K562 (cell line): ENCODE measurements around the gene RASGRP4. TPM values are rescaled to one million over a fixed set of nuclear protein-coding genes. Genes with fewer than 3 reads are reported as not detected.

Experiments used
- FOS ChIP-seq: IDR thresholded peaks from 3 replicates; pipeline ENCODE4 v1.6.1; 2011; ENCODE audit not compliant: insufficient read length; ENCODE audit errors: extremely low read depth
- MAFF ChIP-seq: IDR thresholded peaks from 2 replicates; pipeline ENCODE4 v1.6.1; 2012; ENCODE audit warnings: low read length, improper control_type of control experiment
- SPI1 ChIP-seq: IDR thresholded peaks from 2 replicates; pipeline ENCODE4 v1.6.1; 2011; ENCODE audit warnings: low read depth, low read length, control low read depth, borderline replicate concordance
- polyA plus RNA-seq, 8 experiments: library from polyadenylated mRNA; depleted of rRNA in 4 of 8; stranded (reverse) in 5 of 8; unstranded in 3 of 8; fragments of >200 nt; fragmentation: Nextera tagmentation in 2 of 8; fragmentation: Illumina TruSeq in 1 of 8; extraction: Ambion mirVana in 2 of 8; extraction: Trizol in 1 of 8; gene quantifications; 2 replicates each; pipeline versions ENCODE4 v1.2.1 to v1.2.3, GENCODE V29; 2011 to 2014; ENCODE audit warnings: inconsistent platforms in 1 of 8, missing spikeins in 1 of 8
- total RNA-seq, 7 experiments: library from RNA; depleted of rRNA in 6 of 7; stranded (reverse); fragments of >200 nt in 6 of 7; fragmentation: Illumina TruSeq in 2 of 7; extraction: Trizol in 2 of 7; gene quantifications; 2 replicates each; pipeline versions ENCODE4 v1.2.1 to v1.2.3, GENCODE V29; 2011 to 2021; ENCODE audit warnings: low replicate concordance in 1 of 7
- TF ChIP-seq, protein P1 (sequence below): sonication (generic); formaldehyde crosslinking; IDR thresholded peaks from 2 replicates; pipeline ENCODE4 v1.4.0; 2020; ENCODE audit warnings: mild to moderate bottlenecking, missing genetic modification reagents
- TF ChIP-seq, protein P2 (sequence below): fragments of 250-450 bp; sonication (Bioruptor Pico); IDR thresholded peaks from 2 replicates; pipeline ENCODE4 v1.5.1; 2021; ENCODE audit warnings: mild to moderate bottlenecking
- TF ChIP-seq, protein P3 (sequence below): sonication (generic); formaldehyde crosslinking; IDR thresholded peaks from 2 replicates; pipeline ENCODE4 v1.8.0; 2023; ENCODE audit warnings: missing genetic modification reagents, mild to moderate bottlenecking, borderline replicate concordance
- TF ChIP-seq, protein P4 (sequence below): fragments of 200-800 bp; sonication (Bioruptor generic); IDR thresholded peaks from 2 replicates; pipeline ENCODE4 v1.6.1; 2016; ENCODE audit warnings: missing genetic modification characterization, missing compliant biosample characterization
- TF ChIP-seq, protein P5 (sequence below): fragments of 250-450 bp; sonication (Bioruptor Pico); IDR thresholded peaks from 2 replicates; pipeline ENCODE4 v1.4.0; 2020; ENCODE audit warnings: mild to moderate bottlenecking, moderate library complexity, borderline replicate concordance

Gene RASGRP4
- total and polyA plus RNA-seq, 9 of the 15 experiments (the other 6 are each of a cell fraction or from before 2014, with no cell fraction given), result 0.39 to 4.6 (median 3.8) TPM

DNA sequence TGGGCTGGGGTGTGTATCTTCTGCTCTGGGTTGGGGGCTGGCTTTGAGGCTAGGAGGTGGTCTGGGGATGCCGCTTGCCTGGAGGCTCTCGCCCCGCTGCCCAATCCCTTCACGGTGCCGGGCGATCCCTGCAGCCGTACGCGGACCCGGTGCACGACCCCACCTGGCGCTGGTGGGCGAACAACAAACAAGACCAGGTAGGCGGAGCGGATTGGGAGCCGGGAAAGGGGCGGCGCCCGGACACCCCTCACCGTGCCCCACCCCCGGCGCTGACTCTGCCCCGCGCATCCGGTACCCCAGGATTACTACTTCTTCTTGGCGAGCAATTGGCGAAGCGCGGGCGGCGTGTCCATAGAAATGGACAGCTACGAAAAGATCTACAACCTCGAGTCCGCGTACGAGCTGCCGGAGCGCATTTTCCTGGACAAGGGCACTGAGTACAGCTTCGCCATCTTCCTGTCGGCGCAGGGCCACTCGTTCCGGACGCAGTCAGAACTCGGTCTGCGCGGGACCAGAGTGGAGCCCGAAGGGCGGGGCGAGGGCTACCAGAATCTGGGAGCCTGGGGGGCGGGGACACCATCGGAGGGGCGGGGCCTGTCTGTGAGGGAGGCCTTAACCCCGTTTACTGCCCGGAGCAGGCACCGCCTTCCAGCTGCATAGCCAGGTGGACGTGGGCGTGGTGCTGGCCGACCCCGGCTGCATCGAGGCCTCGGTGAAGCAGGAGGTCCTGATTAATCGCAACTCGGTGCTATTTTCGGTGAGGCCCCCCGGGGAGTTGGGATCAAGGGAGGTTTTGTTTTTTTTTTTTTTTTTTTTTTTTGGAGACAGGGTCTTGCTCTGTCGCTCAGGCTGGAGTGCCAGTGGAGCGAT is 63.7 kb downstream of the RASGRP4 start (continued):
- TF ChIP-seq, protein P1, sequence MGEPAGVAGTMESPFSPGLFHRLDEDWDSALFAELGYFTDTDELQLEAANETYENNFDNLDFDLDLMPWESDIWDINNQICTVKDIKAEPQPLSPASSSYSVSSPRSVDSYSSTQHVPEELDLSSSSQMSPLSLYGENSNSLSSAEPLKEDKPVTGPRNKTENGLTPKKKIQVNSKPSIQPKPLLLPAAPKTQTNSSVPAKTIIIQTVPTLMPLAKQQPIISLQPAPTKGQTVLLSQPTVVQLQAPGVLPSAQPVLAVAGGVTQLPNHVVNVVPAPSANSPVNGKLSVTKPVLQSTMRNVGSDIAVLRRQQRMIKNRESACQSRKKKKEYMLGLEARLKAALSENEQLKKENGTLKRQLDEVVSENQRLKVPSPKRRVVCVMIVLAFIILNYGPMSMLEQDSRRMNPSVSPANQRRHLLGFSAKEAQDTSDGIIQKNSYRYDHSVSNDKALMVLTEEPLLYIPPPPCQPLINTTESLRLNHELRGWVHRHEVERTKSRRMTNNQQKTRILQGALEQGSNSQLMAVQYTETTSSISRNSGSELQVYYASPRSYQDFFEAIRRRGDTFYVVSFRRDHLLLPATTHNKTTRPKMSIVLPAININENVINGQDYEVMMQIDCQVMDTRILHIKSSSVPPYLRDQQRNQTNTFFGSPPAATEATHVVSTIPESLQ, result no peak
- TF ChIP-seq, protein P2, sequence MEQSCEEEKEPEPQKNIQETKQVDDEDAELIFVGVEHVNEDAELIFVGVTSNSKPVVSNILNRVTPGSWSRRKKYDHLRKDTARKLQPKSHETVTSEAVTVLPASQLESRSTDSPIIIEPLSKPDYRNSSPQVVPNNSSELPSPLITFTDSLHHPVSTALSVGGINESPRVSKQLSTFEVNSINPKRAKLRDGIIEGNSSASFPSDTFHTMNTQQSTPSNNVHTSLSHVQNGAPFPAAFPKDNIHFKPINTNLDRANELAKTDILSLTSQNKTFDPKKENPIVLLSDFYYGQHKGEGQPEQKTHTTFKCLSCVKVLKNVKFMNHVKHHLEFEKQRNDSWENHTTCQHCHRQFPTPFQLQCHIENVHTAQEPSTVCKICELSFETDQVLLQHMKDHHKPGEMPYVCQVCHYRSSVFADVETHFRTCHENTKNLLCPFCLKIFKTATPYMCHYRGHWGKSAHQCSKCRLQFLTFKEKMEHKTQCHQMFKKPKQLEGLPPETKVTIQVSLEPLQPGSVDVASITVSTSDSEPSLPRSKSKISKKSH (CRISPR knock-in tag), result no peak
- TF ChIP-seq, protein P3, sequence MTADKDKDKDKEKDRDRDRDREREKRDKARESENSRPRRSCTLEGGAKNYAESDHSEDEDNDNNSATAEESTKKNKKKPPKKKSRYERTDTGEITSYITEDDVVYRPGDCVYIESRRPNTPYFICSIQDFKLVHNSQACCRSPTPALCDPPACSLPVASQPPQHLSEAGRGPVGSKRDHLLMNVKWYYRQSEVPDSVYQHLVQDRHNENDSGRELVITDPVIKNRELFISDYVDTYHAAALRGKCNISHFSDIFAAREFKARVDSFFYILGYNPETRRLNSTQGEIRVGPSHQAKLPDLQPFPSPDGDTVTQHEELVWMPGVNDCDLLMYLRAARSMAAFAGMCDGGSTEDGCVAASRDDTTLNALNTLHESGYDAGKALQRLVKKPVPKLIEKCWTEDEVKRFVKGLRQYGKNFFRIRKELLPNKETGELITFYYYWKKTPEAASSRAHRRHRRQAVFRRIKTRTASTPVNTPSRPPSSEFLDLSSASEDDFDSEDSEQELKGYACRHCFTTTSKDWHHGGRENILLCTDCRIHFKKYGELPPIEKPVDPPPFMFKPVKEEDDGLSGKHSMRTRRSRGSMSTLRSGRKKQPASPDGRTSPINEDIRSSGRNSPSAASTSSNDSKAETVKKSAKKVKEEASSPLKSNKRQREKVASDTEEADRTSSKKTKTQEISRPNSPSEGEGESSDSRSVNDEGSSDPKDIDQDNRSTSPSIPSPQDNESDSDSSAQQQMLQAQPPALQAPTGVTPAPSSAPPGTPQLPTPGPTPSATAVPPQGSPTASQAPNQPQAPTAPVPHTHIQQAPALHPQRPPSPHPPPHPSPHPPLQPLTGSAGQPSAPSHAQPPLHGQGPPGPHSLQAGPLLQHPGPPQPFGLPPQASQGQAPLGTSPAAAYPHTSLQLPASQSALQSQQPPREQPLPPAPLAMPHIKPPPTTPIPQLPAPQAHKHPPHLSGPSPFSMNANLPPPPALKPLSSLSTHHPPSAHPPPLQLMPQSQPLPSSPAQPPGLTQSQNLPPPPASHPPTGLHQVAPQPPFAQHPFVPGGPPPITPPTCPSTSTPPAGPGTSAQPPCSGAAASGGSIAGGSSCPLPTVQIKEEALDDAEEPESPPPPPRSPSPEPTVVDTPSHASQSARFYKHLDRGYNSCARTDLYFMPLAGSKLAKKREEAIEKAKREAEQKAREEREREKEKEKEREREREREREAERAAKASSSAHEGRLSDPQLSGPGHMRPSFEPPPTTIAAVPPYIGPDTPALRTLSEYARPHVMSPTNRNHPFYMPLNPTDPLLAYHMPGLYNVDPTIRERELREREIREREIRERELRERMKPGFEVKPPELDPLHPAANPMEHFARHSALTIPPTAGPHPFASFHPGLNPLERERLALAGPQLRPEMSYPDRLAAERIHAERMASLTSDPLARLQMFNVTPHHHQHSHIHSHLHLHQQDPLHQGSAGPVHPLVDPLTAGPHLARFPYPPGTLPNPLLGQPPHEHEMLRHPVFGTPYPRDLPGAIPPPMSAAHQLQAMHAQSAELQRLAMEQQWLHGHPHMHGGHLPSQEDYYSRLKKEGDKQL, result no peak
- no peak for TF ChIP-seq FOS
- TF ChIP-seq SPI1, result no peak
- TF ChIP-seq, protein P4, sequence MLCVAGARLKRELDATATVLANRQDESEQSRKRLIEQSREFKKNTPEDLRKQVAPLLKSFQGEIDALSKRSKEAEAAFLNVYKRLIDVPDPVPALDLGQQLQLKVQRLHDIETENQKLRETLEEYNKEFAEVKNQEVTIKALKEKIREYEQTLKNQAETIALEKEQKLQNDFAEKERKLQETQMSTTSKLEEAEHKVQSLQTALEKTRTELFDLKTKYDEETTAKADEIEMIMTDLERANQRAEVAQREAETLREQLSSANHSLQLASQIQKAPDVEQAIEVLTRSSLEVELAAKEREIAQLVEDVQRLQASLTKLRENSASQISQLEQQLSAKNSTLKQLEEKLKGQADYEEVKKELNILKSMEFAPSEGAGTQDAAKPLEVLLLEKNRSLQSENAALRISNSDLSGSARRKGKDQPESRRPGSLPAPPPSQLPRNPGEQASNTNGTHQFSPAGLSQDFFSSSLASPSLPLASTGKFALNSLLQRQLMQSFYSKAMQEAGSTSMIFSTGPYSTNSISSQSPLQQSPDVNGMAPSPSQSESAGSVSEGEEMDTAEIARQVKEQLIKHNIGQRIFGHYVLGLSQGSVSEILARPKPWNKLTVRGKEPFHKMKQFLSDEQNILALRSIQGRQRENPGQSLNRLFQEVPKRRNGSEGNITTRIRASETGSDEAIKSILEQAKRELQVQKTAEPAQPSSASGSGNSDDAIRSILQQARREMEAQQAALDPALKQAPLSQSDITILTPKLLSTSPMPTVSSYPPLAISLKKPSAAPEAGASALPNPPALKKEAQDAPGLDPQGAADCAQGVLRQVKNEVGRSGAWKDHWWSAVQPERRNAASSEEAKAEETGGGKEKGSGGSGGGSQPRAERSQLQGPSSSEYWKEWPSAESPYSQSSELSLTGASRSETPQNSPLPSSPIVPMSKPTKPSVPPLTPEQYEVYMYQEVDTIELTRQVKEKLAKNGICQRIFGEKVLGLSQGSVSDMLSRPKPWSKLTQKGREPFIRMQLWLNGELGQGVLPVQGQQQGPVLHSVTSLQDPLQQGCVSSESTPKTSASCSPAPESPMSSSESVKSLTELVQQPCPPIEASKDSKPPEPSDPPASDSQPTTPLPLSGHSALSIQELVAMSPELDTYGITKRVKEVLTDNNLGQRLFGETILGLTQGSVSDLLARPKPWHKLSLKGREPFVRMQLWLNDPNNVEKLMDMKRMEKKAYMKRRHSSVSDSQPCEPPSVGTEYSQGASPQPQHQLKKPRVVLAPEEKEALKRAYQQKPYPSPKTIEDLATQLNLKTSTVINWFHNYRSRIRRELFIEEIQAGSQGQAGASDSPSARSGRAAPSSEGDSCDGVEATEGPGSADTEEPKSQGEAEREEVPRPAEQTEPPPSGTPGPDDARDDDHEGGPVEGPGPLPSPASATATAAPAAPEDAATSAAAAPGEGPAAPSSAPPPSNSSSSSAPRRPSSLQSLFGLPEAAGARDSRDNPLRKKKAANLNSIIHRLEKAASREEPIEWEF (CRISPR knock-in tag), result no peak
- TF ChIP-seq, protein P5, sequence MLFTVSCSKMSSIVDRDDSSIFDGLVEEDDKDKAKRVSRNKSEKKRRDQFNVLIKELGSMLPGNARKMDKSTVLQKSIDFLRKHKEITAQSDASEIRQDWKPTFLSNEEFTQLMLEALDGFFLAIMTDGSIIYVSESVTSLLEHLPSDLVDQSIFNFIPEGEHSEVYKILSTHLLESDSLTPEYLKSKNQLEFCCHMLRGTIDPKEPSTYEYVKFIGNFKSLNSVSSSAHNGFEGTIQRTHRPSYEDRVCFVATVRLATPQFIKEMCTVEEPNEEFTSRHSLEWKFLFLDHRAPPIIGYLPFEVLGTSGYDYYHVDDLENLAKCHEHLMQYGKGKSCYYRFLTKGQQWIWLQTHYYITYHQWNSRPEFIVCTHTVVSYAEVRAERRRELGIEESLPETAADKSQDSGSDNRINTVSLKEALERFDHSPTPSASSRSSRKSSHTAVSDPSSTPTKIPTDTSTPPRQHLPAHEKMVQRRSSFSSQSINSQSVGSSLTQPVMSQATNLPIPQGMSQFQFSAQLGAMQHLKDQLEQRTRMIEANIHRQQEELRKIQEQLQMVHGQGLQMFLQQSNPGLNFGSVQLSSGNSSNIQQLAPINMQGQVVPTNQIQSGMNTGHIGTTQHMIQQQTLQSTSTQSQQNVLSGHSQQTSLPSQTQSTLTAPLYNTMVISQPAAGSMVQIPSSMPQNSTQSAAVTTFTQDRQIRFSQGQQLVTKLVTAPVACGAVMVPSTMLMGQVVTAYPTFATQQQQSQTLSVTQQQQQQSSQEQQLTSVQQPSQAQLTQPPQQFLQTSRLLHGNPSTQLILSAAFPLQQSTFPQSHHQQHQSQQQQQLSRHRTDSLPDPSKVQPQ (CRISPR knock-in tag), result no peak
- TF ChIP-seq MAFF, result no peak
